EH (cell line): ENCODE data around the gene KCNG2.

Experiments
- DNase-seq: peaks from one replicate; pipeline ENCODE4 v3.0.0-alpha.2; 2015; ENCODE audit warnings: low read depth

KCNG2 gene

GRCh38 chr18:79799619-79800370 lies 2.1 kb downstream of the KCNG2 start:
- DNase-seq, result no peak

- DNase-seq, result no peak
Measured at GRCh38 chr18:79800371-79801180, 2.8 kb downstream of the KCNG2 start.

GRCh38 chr18:79801217-79801616 lies 3.5 kb downstream of the KCNG2 start:
- no peak for DNase-seq

- DNase-seq, result no peak
Measured at GRCh38 chr18:79801641-79802040, 3.9 kb downstream of the KCNG2 start.

GRCh38 chr18:79802298-79802697 lies 4.6 kb downstream of the KCNG2 start:
- DNase-seq, result no peak

GRCh38 chr18:79803611-79804051 lies 5.9 kb downstream of the KCNG2 start:
- DNase-seq, result no peak

GRCh38 chr18:79804130-79804787 lies 6.5 kb downstream of the KCNG2 start:
- DNase-seq, result no peak

- no peak for DNase-seq
Measured at GRCh38 chr18:79805211-79805887, 7.6 kb downstream of the KCNG2 start.

- no peak for DNase-seq
Measured at GRCh38 chr18:79805926-79806487, 8.3 kb downstream of the KCNG2 start.

GRCh38 chr18:79806976-79807841 lies 9.5 kb downstream of the KCNG2 start:
- DNase-seq, result no peak

GRCh38 chr18:79809482-79810192 lies 11.9 kb downstream of the KCNG2 start:
- DNase-seq, result no peak

- no peak for DNase-seq
Measured at GRCh38 chr18:79812052-79812451, 14.3 kb downstream of the KCNG2 start.

GRCh38 chr18:79814373-79814772 lies 16.6 kb downstream of the KCNG2 start:
- DNase-seq, result no peak

- no peak for DNase-seq
Measured at GRCh38 chr18:79815657-79816056, 17.9 kb downstream of the KCNG2 start.

- no peak for DNase-seq
Measured at GRCh38 chr18:79816092-79816491, 18.4 kb downstream of the KCNG2 start.

- DNase-seq, result no peak
Measured at GRCh38 chr18:79816981-79817606, 19.4 kb downstream of the KCNG2 start.

- no peak for DNase-seq
Measured at GRCh38 chr18:79817607-79817998, 19.9 kb downstream of the KCNG2 start.

- DNase-seq, result peak; percentile 14
Measured at GRCh38 chr18:79818036-79818435, 20.3 kb downstream of the KCNG2 start.

GRCh38 chr18:79818631-79819030 lies 20.9 kb downstream of the KCNG2 start:
- no peak for DNase-seq
